Smooth muscle cell (in vitro differentiated cells): Measurements from ENCODE around the gene MICA. TPM values are rescaled to one million over a fixed set of nuclear protein-coding genes. Genes with fewer than 3 reads are reported as not detected.

Experiments used
- DNase-seq: peaks from one replicate; lab custom pipeline; 2025; ENCODE audit not compliant: unreplicated experiment; lab: John Stamatoyannopoulos, UW
- H2AFZ ChIP-seq: fragments of 200-600 bp; sonication (generic); 2 replicates; pipeline ENCODE4 v1.6.0; 2016; ENCODE audit warnings: antibody characterized with exemption, low read depth, mild to moderate bottlenecking
- H3F3A ChIP-seq: fragments of 200-600 bp; sonication (generic); 2 replicates; pipeline ENCODE4 v1.6.0; 2017; ENCODE audit warnings: antibody characterized with exemption, low read depth
- H3K27ac ChIP-seq: fragments of 200-600 bp; sonication (generic); 2 replicates; pipeline ENCODE4 v1.5.1; 2016; ENCODE audit warnings: low read depth, mild to moderate bottlenecking
- H3K27me3 ChIP-seq: fragments of 200-600 bp; sonication (generic); 2 replicates; pipeline ENCODE4 v1.6.1; 2016; ENCODE audit warnings: low read depth, mild to moderate bottlenecking
- H3K36me3 ChIP-seq: fragments of 200-600 bp; sonication (generic); 2 replicates; pipeline ENCODE4 v1.5.1; 2016; ENCODE audit warnings: low read depth
- H3K4me1 ChIP-seq: fragments of 200-600 bp; sonication (generic); 2 replicates; pipeline ENCODE4 v1.5.1; 2016; ENCODE audit warnings: low read depth
- H3K4me2 ChIP-seq: fragments of 200-600 bp; sonication (generic); 2 replicates; pipeline ENCODE4 v1.6.0; 2016; ENCODE audit warnings: mild to moderate bottlenecking
- H3K4me3 ChIP-seq: fragments of 200-600 bp; sonication (generic); 2 replicates; pipeline ENCODE4 v1.5.1; 2016; ENCODE audit warnings: mild to moderate bottlenecking
- H3K79me2 ChIP-seq: fragments of 200-600 bp; sonication (generic); 2 replicates; pipeline ENCODE4 v1.6.0; 2016; ENCODE audit warnings: low read depth, mild to moderate bottlenecking
- H3K9ac ChIP-seq: fragments of 200-600 bp; sonication (generic); 2 replicates; pipeline ENCODE4 v1.6.0; 2016; ENCODE audit warnings: low read depth
- H3K9me3 ChIP-seq: fragments of 200-600 bp; sonication (generic); replicated peaks from 2 replicates; pipeline ENCODE4 v1.5.1; 2016; ENCODE audit warnings: low read depth
- H4K20me1 ChIP-seq: fragments of 200-600 bp; sonication (generic); 2 replicates; pipeline ENCODE4 v1.6.0; 2016; ENCODE audit warnings: low read depth
- CTCF ChIP-seq: fragments of 200-600 bp; sonication (generic); IDR thresholded peaks from 2 replicates; pipeline ENCODE4 v1.5.1; 2017; ENCODE audit warnings: borderline replicate concordance, mild to moderate bottlenecking, antibody characterized with exemption; ENCODE audit not compliant: insufficient read depth, poor library complexity, severe bottlenecking
- WGBS: methylation state at CpG from one replicate; pipeline ENCODE4 v1.1.7; 2016; ENCODE audit warnings: low lambda C conversion rate; 5-methylcytosine and 5-hydroxymethylcytosine counted together
- polyA plus RNA-seq: library from polyadenylated mRNA; unstranded; fragments of >200 nt; fragmentation: Nextera tagmentation; extraction: Ambion mirVana; gene quantifications from 2 replicates; pipeline ENCODE4 v1.2.1, GENCODE V29; 2016
- total RNA-seq: library from RNA; depleted of rRNA; stranded (reverse); fragments of >200 nt; gene quantifications from 2 replicates; pipeline ENCODE4 v1.2.3, GENCODE V29; 2014

MICA gene
- total and polyA plus RNA-seq, 2 experiments from 2014 or later: 54.2 to 60.8 TPM

- H3K4me2 ChIP-seq: peak overlapping the region; percentile 53
- TF ChIP-seq CTCF: no peak
- no peak overlapping the region for H3K27ac ChIP-seq
- no peaks in the 10 kb centered on the region for H3F3A ChIP-seq
- peaks cover 25% of the 10 kb centered on the region for H3K27me3 ChIP-seq
- 93% methylated on average over 5 of the region's 5 CpGs for WGBS
- H3K4me3 ChIP-seq: peak overlapping the region; percentile 18
- H3K36me3 ChIP-seq: no peaks in the 10 kb centered on the region
- H3K4me1 ChIP-seq: no peaks in the 10 kb centered on the region
- no peaks in the 10 kb centered on the region for H3K9me3 ChIP-seq
- H3K9ac ChIP-seq: no peak overlapping the region
- H2AFZ ChIP-seq: no peak overlapping the region
- peaks cover 10% of the 10 kb centered on the region for H4K20me1 ChIP-seq
- no peaks in the 10 kb centered on the region for H3K79me2 ChIP-seq
- no peak for DNase-seq
Observed at GRCh38 chr6:31355583-31355948, 47.8 kb upstream of the MICA start.

- Histone ChIP-seq H3K27ac (no peak overlapping the region), H3K4me1 (no peaks in the 10 kb centered on the region), H3K9ac (peak overlapping the region; percentile 71), H3K36me3 (no peaks in the 10 kb centered on the region), H3K4me3 (peak overlapping the region; percentile 63), H3F3A (no peaks in the 10 kb centered on the region), H3K27me3 (peaks cover 25% of the 10 kb centered on the region), H3K79me2 (no peaks in the 10 kb centered on the region), H3K9me3 (no peaks in the 10 kb centered on the region), H4K20me1 (peaks cover 10% of the 10 kb centered on the region), H3K4me2 (peak overlapping the region; percentile 81), H2AFZ (no peak overlapping the region)
- DNase-seq: no peak
- TF ChIP-seq CTCF: no peak
- 4% methylated on average over 49 of the region's 83 CpGs for WGBS
Observed at GRCh38 chr6:31356216-31356945, 47.0 kb upstream of the MICA start.

GRCh38 chr6:31356946-31357466 is 46.4 kb upstream of the MICA start, which contains the start of gene HLA-B:
Gene HLA-B (minus strand): TSS chr6:31357179. CDS start chr6:31357158, 21 bp downstream.
- H3K4me3 ChIP-seq: peak within 1 kb of the TSS; percentile 63
- 2% methylated on average over 18 of the region's 39 CpGs for WGBS
- H3K79me2 ChIP-seq: no peaks in the 10 kb centered on the region
- no peak within 1 kb of the TSS for H3K27ac ChIP-seq
- no peaks in the 10 kb centered on the region for H3K4me1 ChIP-seq
- peaks cover 10% of the 10 kb centered on the region for H4K20me1 ChIP-seq
- peak within 1 kb of the TSS; percentile 71 for H3K9ac ChIP-seq
- peaks cover 29% of the 10 kb centered on the region for H3K27me3 ChIP-seq
- peak within 1 kb of the TSS; percentile 81 for H3K4me2 ChIP-seq
- no peaks in the 10 kb centered on the region for H3F3A ChIP-seq
- TF ChIP-seq CTCF: no peak
- peak; percentile 34 for DNase-seq
- no peak within 1 kb of the TSS for H2AFZ ChIP-seq
- H3K36me3 ChIP-seq: no peaks in the 10 kb centered on the region
- no peaks in the 10 kb centered on the region for H3K9me3 ChIP-seq
